Activated CD4-positive, CD25-positive, alpha-beta regulatory T cell treated with anti-CD3 and anti-CD28 coated beads, Interleukin-2, amount 50 U/mL, for 16 hours (primary cell): ENCODE measurements around the gene LCN6.

Experiments
- DNase-seq: peaks from one replicate; pipeline ENCODE4 v3.0.0-alpha.2; 2020; ENCODE audit warnings: low read depth, low spot score

The LCN6 gene

DNA sequence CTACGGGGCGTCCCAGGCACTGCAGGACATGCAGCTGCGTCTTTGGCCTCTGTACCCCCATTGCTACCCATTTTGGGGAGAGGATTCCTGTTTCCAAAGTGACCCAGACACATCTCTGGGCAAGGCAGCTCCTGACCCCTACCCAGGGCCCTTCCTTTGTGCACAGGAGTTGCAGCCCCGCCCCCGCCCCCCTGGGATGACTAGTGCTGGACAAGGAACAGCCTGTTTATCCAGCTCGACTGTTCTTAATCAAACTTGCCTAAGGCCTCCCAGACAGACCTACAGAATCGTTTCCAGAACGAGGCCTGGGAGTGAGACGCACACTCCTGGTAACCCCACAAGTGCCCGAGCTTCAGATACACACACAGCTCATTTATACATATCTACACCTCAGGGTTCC, 22.7 kb downstream of the LCN6 start:
- no peak for DNase-seq

DNA sequence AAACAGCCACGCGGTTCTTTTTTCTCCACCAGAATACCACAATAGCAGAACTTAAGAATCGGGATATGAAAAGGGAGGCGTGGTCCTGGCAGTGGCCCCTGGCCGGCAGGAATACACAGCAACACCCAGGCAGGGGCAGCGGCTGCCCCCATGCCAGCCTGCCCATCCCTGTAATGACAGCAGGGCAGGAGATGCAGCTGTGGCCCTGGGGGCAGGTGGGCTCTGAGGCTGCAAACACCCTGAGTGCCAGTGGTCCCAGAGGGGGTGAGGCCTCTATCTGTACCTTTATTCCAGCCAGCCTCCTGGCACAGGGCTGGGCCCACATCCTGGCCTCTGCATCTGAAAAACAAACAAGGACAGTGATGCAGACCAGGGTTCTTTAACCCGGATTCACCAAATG, 23.6 kb downstream of the LCN6 start:
- no peak for DNase-seq

GRCh38 chr9:136723989-136724388, 24.3 kb downstream of the LCN6 start:
- no peak for DNase-seq

DNA sequence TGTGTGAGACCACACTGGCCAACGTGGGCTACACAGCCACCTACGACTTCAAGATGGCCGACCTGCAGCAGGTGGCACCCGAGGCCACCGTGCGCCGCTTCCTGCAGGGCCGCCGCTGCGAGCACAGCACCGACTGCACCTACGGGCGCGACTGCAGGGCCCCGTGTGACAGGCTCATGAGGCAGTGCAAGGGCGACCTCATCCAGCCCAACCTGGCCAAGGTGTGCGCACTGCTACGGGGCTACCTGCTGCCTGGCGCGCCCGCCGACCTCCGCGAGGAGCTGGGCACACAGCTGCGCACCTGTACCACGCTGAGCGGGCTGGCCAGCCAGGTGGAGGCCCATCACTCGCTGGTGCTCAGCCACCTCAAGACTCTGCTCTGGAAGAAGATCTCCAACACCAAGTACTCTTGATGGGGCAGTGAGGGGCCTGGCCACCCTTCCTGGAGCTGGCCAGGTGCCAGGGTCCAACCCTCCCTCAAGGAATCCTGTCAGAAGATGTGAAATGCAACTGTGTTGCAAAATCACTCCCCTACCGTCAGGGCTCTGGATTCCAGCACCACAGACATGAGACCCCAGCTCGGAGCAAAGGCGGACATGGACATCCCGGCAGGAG, 24.9 kb downstream of the LCN6 start:
- no peak for DNase-seq

GRCh38 chr9:136722969-136723356, 25.4 kb downstream of the LCN6 start:
- DNase-seq = no peak

- no peak for DNase-seq
Measured at GRCh38 chr9:136722093-136722968, 26.0 kb downstream of the LCN6 start.

- DNase-seq = no peak
Measured at GRCh38 chr9:136721339-136722092, 26.8 kb downstream of the LCN6 start.

GRCh38 chr9:136720898-136721338, 27.4 kb downstream of the LCN6 start:
- DNase-seq = no peak

DNA sequence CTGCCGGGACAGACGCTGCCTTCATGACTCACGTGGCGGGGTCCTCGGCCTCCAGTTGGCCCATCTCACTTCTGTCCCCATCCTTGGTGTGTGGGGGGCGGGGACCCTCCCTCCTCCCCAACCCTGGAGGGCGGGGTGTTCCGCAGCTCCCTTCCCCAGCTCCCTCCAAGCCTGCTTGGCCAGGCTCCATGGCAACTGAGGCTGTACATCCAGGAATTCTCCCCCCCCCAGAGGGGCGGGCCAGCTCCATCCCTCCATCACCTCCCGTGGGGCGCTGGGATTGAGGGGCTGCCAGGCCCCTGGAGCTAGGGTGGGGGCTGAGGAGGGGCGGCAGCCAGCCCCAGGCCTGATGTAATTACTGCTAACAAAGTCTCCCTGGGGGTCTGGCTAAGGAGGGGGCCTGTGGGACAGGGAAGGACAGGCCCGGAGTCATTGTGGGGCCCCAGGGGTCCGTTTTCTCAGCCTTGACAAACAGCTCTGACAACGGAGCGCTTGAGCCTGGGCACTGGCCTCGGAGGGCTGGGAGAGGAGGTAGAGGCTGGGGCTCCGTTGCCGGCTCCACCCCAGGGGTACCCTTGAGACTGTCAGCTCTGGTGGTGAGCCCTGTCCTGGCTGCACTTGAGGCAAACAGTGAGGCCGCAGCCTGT, 28.0 kb downstream of the LCN6 start:
- DNase-seq = no peak

- DNase-seq = no peak
Measured at GRCh38 chr9:136719195-136719880, 29.0 kb downstream of the LCN6 start.

GRCh38 chr9:136718345-136719194, 29.8 kb downstream of the LCN6 start:
- no peak for DNase-seq

- DNase-seq = no peak
Measured at GRCh38 chr9:136717399-136717798, 30.9 kb downstream of the LCN6 start.

DNA sequence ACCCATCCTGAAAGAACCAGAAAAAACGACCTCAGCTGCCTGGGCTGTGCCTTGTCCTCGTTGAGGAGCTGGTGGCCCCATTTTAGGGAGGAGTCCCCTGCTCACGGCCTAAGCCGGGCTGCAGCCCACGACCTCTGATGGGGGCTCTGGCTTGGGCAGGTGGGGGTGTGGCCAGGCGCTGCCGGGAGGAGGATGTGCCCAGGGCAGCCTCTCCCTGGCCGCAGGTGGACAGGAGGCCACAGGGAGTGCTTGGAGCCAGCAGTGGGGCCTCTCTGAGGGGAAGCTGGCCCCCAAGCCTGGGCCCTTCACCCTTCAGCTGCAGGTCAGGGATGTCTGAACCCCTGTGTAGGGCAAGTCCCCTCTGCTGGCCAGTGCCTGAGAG, 33.4 kb downstream of the LCN6 start:
- no peak for DNase-seq

GRCh38 chr9:136714096-136714892, 34.0 kb downstream of the LCN6 start:
- DNase-seq = no peak

DNA sequence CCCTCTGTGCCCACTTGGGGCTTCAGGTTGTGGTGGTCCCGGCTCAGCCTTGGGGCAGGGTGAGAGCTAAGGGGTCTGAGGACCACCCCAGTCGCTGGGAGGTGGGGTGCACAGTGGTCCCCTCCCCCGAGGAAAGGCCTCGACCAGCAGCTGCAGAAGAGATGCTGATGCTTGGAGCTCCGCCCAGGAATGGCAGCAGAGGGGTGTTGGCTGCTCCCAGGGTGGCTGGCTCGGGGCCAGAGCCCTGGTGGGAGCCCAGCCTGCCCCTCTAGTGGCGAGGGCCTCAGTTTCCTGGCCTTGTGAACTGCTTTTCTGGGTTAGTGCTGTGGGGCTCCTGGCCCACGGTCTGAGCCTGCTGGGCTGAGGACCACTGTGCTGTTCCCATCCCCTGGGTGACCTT, 34.8 kb downstream of the LCN6 start:
- DNase-seq = no peak

DNA sequence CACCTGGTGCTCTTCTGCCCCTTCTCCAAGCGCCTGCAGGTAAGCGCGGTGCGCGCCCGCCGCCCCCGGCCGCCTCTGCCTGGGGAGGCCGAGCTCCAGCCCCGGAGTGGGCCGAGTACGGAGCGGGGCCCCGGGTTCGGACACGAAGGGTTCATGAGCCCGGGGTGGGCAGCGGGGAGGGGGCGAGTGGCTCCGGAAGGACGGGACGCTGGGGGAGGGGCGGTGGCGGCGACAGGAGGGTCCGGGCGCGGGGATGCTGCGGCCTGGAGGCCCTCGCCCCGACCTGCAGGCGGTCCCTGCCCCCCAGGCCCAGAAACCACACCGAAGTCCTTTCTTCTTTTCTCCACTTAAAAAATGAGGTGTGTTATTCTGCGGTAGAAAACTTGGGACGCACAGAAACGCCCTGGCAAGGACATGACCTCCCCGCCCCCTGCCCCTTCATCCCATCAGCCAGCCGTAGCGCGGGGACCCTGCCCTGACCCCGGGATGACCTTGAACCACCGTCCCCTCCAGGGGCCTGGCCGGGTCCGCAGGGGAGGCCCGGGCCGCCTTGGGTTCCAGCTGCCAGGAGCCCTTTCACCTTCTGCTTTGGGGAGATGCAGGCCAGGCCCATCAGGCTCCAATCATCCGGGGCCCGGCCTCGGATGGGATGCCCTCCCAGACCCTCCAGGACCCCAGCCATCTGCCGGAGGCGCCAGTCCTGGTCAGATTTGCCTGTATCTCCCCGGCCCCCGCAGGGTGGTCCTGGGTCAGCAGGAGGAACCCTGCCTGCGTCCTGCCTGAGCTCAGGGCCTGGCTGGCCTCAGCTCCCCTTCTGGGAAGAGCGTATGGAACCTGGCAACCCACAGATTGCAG, 35.4 kb downstream of the LCN6 start:
- no peak for DNase-seq

- DNase-seq = no peak
Measured at GRCh38 chr9:136711751-136712689, 36.3 kb downstream of the LCN6 start, which contains the start of gene DIPK1B. Gene DIPK1B (plus strand): TSS chr9:136712572. CDS start chr9:136712666, 94 bp downstream.
